PC-3 (cell line): Measurements from ENCODE around the gene MTHFD1.

Source experiments
- EZH2 ChIP-seq: fragments of 300-600 bp; sonication (generic); IDR thresholded peaks from one replicate; pipeline ENCODE4 v1.6.1; 2017; ENCODE audit warnings: antibody characterized with exemption, mild to moderate bottlenecking, low read length; ENCODE audit not compliant: unreplicated experiment
- EZH2phosphoT487 ChIP-seq: fragments of 300-600 bp; sonication (generic); IDR thresholded peaks from 2 replicates; pipeline ENCODE4 v1.6.1; 2018; ENCODE audit warnings: mild to moderate bottlenecking, antibody characterized with exemption, low read length, borderline replicate concordance
- TF ChIP-seq, protein P1 (sequence below): fragments of 300-600 bp; sonication (generic); conservative IDR thresholded peaks from 2 replicates; pipeline ENCODE4 v1.5.1; 2017; ENCODE audit warnings: antibody characterized with exemption, low read depth, mild to moderate bottlenecking, low read length

DNA sequence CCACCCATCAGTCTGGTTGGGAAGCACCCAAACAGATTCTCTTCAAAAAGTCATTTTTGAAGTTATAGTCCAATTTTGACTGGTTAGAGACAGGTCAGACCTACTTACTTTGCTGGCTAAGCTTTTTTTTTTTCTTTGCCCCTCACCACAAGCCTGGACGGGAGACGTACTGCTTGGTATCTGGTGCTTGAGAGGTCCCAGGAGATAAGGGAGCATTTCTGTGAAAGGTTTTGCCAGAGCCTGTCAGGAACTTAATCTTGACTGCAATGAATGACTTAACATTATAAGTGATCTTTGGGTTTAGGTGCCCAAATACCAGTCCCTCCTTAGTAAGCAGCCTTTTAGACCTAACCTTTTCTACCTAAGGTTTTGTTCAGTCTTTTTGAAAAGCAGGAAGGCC is 6.3 kb downstream of the MTHFD1 start:
- TF ChIP-seq, protein P1, sequence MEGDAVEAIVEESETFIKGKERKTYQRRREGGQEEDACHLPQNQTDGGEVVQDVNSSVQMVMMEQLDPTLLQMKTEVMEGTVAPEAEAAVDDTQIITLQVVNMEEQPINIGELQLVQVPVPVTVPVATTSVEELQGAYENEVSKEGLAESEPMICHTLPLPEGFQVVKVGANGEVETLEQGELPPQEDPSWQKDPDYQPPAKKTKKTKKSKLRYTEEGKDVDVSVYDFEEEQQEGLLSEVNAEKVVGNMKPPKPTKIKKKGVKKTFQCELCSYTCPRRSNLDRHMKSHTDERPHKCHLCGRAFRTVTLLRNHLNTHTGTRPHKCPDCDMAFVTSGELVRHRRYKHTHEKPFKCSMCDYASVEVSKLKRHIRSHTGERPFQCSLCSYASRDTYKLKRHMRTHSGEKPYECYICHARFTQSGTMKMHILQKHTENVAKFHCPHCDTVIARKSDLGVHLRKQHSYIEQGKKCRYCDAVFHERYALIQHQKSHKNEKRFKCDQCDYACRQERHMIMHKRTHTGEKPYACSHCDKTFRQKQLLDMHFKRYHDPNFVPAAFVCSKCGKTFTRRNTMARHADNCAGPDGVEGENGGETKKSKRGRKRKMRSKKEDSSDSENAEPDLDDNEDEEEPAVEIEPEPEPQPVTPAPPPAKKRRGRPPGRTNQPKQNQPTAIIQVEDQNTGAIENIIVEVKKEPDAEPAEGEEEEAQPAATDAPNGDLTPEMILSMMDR, result no peak
- TF ChIP-seq EZH2 (no peak), EZH2phosphoT487 (no peak)
